Sigmoid colon (tissue), 7 donors: ENCODE measurements around the gene PLPP4. TPM values are rescaled to one million over a fixed set of nuclear protein-coding genes. Genes with fewer than 3 reads are reported as not detected.

Experiments
- DNase-seq: peaks from one replicate; pipeline ENCODE4 v3.0.0-alpha.2; 2019
- H3K27ac ChIP-seq, 4 donors: fragments of 200-600 bp; sonication (generic); one replicate each; pipeline ENCODE4 v1.5.1; 2016 to 2019; ENCODE audit warnings: mild to moderate bottlenecking in 1 of 4
- H3K27me3 ChIP-seq, 3 donors: fragments of 200-600 bp; sonication (generic); one replicate each; pipeline ENCODE4 v1.5.1; 2019; ENCODE audit warnings: mild to moderate bottlenecking in 1 of 3
- H3K36me3 ChIP-seq, 4 donors: fragments of 200-600 bp; sonication (generic); one replicate each; pipeline ENCODE4 v1.5.1; 2016 to 2019
- H3K4me1 ChIP-seq, 4 donors: fragments of 200-600 bp; sonication (generic); one replicate each; pipeline ENCODE4 v1.5.1; 2017 to 2019
- H3K4me3 ChIP-seq, 4 donors: fragments of 200-600 bp; sonication (generic); one replicate each; pipeline ENCODE4 v1.5.1; 2017 to 2019; ENCODE audit warnings: mild to moderate bottlenecking in 2 of 4, moderate library complexity in 1 of 4
- H3K9me3 ChIP-seq, 4 donors: fragments of 200-600 bp in 3 of 4; sonication (generic) in 3 of 4; one replicate each; pipeline versions ENCODE4 v1.5.1 to v1.6.1; 2013 to 2019
- EP300 ChIP-seq, 4 donors: sonication (generic); formaldehyde crosslinking; IDR thresholded peaks; one replicate each; pipeline ENCODE4 v1.6.1; 2017; ENCODE audit warnings: antibody characterized with exemption in 4 of 4
- POLR2A ChIP-seq, 2 donors: fragments of 450-650 bp; IDR thresholded peaks; one replicate each; pipeline ENCODE4 v1.6.1; 2016; ENCODE audit warnings: antibody characterized with exemption in 2 of 2, mild to moderate bottlenecking in 2 of 2, moderate library complexity in 2 of 2
- POLR2AphosphoS5 ChIP-seq, 4 donors: sonication (generic); formaldehyde crosslinking; IDR thresholded peaks; one replicate each; pipeline ENCODE4 v1.6.1; 2017; ENCODE audit warnings: antibody characterized with exemption in 4 of 4
- WGBS, 2 donors: extraction: QIAGEN DNeasy Blood & Tissue Kit; methylation state at CpG; one replicate each; pipeline ENCODE4 v1.1.7; 2013; 5-methylcytosine and 5-hydroxymethylcytosine counted together
- intact Hi-C: fragments of 100-400 bp; cut with DNase I; formaldehyde crosslinking; loops from one replicate; pipeline ENCODE4 v1.15.1; 2023
- polyA plus RNA-seq, 3 donors: library from polyadenylated mRNA; stranded (reverse); fragments of 200-250 nt; gene quantifications; one replicate each; pipeline ENCODE4 v1.2.3, GENCODE V29; 2013
- total RNA-seq, 4 donors: library from RNA; depleted of rRNA; stranded (reverse); fragments of >200 nt; gene quantifications; one replicate each; pipeline ENCODE4 v1.1.0, GENCODE V29; 2016
- TF ChIP-seq, protein P1 (sequence below), 4 experiments: fragments of 450-650 bp in 3 of 4; fragments of 200-600 bp in 1 of 4; IDR thresholded peaks; one replicate each; pipeline ENCODE4 v1.5.1; 2016 to 2019; ENCODE audit warnings: antibody characterized with exemption in 4 of 4, mild to moderate bottlenecking in 3 of 4, moderate library complexity in 2 of 4
- donor health status: healthy with polysubstance abuse.
- donor health status: Bipolar disorder and iron deficiency.
- donor health status: healthy.

The PLPP4 gene
- total and polyA plus RNA-seq, 7 donors: 0.96 to 3.2 (median 2.6) TPM; not detected in 2

DNA sequence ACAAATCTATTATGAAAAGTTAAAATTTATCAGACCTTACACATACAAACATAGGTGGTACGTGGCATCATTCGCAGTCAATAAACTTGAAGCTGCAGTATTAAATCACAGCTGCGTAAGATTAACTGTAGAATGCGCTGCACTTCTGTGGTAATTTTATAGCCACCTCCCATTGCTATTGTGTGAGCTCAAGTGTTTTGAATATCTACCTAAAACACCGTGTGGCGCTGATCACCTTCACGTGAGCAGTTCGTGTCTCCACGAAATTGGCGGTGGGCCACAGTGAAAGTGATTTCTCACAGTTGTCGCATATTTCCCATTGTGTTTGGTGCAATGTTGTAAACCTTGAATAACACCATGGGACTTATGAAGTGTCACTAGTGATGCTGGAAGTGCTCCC is 102.8 kb downstream of the PLPP4 start:
- Histone ChIP-seq H3K4me1 (no peaks in the 10 kb centered on the region), H3K9me3 (no peaks in the 10 kb centered on the region), H3K4me3 (no peak overlapping the region), H3K36me3 (no peaks in the 10 kb centered on the region), H3K27ac (no peak overlapping the region), H3K27me3 (no peaks in the 10 kb centered on the region)
- WGBS, 2 donors: 88 to 91% methylated on average over 11 of the region's 11 CpGs
- intact Hi-C loops: no loop called here
- no peak for TF ChIP-seq POLR2AphosphoS5 (IDR thresholded peaks at IDR 0.05)
- no peak for TF ChIP-seq EP300 (IDR thresholded peaks at IDR 0.05)
- TF ChIP-seq, protein P1, sequence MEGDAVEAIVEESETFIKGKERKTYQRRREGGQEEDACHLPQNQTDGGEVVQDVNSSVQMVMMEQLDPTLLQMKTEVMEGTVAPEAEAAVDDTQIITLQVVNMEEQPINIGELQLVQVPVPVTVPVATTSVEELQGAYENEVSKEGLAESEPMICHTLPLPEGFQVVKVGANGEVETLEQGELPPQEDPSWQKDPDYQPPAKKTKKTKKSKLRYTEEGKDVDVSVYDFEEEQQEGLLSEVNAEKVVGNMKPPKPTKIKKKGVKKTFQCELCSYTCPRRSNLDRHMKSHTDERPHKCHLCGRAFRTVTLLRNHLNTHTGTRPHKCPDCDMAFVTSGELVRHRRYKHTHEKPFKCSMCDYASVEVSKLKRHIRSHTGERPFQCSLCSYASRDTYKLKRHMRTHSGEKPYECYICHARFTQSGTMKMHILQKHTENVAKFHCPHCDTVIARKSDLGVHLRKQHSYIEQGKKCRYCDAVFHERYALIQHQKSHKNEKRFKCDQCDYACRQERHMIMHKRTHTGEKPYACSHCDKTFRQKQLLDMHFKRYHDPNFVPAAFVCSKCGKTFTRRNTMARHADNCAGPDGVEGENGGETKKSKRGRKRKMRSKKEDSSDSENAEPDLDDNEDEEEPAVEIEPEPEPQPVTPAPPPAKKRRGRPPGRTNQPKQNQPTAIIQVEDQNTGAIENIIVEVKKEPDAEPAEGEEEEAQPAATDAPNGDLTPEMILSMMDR (IDR thresholded peaks at IDR 0.05): no peak
- TF ChIP-seq POLR2A (IDR thresholded peaks at IDR 0.05): no peak
- DNase-seq: no peak

DNA sequence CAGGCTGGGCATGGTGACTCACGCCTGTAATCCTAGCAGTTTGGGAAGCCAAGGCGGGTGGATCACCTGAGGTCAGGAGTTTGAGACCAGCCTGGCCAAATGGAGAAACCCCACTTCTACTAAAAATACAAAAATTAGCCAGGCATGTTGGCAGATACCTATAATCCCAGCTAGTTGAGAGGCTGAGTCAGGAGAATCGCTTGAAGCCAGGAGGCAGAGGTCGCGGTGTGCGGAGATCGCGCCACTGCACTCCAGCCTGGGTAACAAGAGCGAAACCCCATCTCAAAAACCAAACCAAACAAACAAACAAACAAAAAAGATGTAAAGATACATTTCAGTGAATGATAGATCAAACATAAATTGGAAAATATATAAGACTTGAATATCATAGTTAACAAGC is 105.9 kb downstream of the PLPP4 start:
- H3K27me3 ChIP-seq: no peaks in the 10 kb centered on the region
- no peaks in the 10 kb centered on the region for H3K9me3 ChIP-seq
- no peaks in the 10 kb centered on the region for H3K36me3 ChIP-seq
- H3K4me3 ChIP-seq: no peak overlapping the region
- intact Hi-C loops: no loop called here
- no peak overlapping the region for H3K27ac ChIP-seq
- DNase-seq: no peak
- WGBS, 2 donors: 93 to 96% methylated on average over 9 of the region's 9 CpGs
- no peak for TF ChIP-seq EP300 (IDR thresholded peaks at IDR 0.05)
- no peak for TF ChIP-seq POLR2A (IDR thresholded peaks at IDR 0.05)
- TF ChIP-seq, protein P1 (IDR thresholded peaks at IDR 0.05): no peak
- TF ChIP-seq POLR2AphosphoS5 (IDR thresholded peaks at IDR 0.05): no peak
- no peaks in the 10 kb centered on the region for H3K4me1 ChIP-seq

DNA sequence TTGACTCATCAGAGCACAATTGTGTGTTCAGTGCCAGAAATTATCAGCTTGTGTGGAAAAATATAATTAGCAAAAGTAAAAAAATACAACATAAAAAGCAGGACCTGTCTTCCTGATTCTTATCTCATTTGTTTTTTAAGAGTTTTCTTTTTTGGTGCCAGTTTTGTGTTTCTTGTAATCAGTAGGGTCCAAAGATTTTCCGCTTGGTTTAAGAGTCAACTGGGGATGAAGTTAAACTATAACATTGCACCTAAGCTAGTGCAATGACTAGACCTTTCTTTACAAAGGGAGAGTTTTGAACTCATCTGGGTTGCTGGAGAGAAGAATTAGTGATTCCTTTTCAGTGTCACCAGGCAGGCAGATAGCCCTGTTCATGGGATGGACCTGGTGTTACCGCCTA is 113.4 kb downstream of the PLPP4 start:
- TF ChIP-seq POLR2A (IDR thresholded peaks at IDR 0.05) (no peak), EP300 (IDR thresholded peaks at IDR 0.05) (no peak), POLR2AphosphoS5 (IDR thresholded peaks at IDR 0.05) (no peak)
- TF ChIP-seq, protein P1 (IDR thresholded peaks at IDR 0.05): no peak
- Histone ChIP-seq H3K27ac (no peak overlapping the region), H3K4me1 (no peaks in the 10 kb centered on the region), H3K4me3 (no peak overlapping the region), H3K36me3 (no peaks in the 10 kb centered on the region), H3K9me3 (no peaks in the 10 kb centered on the region), H3K27me3 (no peaks in the 10 kb centered on the region)
- 76 to 84% methylated on average over 2 of the region's 2 CpGs for WGBS, 2 donors
- DNase-seq: no peak
- intact Hi-C loops: no loop called here

DNA sequence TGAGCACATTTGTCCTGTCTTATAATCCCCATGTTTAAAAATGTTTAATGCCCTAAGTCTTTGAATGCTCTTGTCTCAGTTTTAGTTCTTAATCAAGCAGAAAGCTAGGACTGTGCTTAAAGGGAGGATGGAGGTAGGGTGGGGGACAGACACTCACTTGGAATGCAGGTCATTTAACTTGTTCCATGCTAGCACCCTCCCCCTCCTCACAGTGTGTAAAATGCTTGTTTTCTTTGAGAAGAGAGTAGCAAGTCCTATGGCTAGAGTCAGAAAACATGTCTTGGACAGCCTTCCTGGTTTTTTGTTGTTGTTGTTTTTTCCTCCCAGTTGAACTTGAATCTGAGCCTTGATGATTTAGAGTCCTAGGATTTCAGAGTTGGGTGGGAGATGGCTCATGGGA is 114.2 kb downstream of the PLPP4 start:
- H3K27me3 ChIP-seq: no peaks in the 10 kb centered on the region
- no peak overlapping the region for H3K27ac ChIP-seq
- intact Hi-C loops: no loop called here
- DNase-seq: no peak
- no peaks in the 10 kb centered on the region for H3K4me1 ChIP-seq
- H3K36me3 ChIP-seq: no peaks in the 10 kb centered on the region
- H3K4me3 ChIP-seq: no peak overlapping the region
- TF ChIP-seq POLR2A (IDR thresholded peaks at IDR 0.05) (no peak), EP300 (IDR thresholded peaks at IDR 0.05) (no peak), POLR2AphosphoS5 (IDR thresholded peaks at IDR 0.05) (no peak)
- TF ChIP-seq, protein P1 (IDR thresholded peaks at IDR 0.05): no peak
- no peaks in the 10 kb centered on the region for H3K9me3 ChIP-seq

DNA sequence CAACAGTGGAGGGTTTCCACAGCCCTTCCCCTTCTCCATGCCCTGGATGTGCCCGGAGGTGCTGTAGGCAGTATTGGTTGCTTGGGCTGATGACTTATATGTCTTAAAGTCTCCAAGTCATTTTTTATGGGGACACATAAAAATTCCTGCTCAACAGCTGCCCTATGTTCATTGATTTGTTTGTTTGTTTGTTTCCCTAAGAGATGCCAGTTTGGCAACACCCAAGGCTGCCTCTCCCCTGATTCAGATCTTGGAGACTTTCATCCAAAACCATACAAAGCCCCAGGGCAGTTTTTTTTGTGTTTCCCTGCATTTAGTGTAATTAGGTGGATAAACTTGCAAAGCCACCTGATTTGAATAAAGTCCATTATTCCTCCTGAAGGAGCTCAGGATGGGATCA is 115.3 kb downstream of the PLPP4 start:
- H3K27ac ChIP-seq: no peak overlapping the region
- TF ChIP-seq, protein P1 (IDR thresholded peaks at IDR 0.05): no peak
- no peak for TF ChIP-seq EP300 (IDR thresholded peaks at IDR 0.05)
- TF ChIP-seq POLR2AphosphoS5 (IDR thresholded peaks at IDR 0.05): no peak
- TF ChIP-seq POLR2A (IDR thresholded peaks at IDR 0.05): no peak
- intact Hi-C loops: no loop called here
- H3K4me1 ChIP-seq: no peaks in the 10 kb centered on the region
- no peak for DNase-seq
- 74 to 89% methylated on average over 1 of the region's 1 CpG for WGBS, 2 donors
- no peaks in the 10 kb centered on the region for H3K36me3 ChIP-seq
- no peaks in the 10 kb centered on the region for H3K27me3 ChIP-seq
- H3K9me3 ChIP-seq: no peaks in the 10 kb centered on the region
- no peak overlapping the region for H3K4me3 ChIP-seq
